ENCODE data around the gene SATB2.

SATB2 gene

DNA sequence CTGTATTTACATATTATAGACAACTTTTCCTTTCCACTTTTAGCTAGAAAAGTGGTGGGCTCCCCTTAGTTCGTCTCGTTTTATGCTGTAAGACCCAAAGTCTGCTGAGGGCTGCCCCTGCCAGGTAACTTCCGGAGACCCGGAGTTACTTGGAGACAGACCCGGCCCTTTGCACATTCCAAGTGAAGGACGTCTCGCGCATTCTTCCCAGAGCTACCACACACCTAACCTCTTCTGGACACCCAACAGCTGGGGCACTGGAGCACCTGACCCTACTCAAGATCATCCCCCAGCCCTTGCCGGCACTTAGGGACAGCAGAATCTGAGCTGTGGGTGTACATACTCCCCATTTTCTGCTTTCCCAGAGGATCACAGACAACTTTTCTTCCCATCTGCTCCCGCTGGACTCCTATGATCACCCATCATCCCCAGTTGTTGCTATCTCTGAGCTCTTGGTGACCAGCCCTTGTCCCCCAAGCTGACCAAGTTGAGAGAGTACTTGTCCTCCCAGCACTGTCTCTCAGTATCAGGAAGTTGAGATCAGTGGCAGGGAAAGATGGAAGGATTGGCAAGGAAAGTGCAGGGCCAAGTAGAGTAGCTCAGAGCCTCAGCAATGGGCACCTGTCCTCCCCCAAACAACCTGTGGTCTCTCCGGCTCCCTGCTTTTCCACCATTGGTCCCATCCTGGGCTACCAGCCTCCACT lies 8.4 kb upstream of the SATB2 start:
- DNase-seq = no peak

DNA sequence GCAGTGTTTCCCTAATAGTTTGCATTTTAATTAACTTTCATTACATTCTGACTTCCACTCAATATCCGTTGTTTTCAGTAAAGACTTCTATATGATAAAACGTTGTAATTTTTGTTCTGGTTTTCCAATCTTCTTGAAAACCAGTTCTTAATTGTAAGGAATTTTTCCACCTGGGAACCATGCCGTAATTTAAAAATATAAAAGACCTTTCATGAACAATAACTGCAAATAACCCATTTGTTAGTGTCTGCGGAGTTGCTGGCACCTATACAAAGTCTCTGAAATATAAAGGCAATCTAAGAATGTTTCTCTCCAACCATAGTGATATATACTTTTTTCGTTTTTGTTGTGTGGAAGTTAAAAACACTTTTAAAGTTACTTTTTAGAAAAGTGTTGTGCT lies 7.7 kb upstream of the SATB2 start:
- DNase-seq = no peak

DNA sequence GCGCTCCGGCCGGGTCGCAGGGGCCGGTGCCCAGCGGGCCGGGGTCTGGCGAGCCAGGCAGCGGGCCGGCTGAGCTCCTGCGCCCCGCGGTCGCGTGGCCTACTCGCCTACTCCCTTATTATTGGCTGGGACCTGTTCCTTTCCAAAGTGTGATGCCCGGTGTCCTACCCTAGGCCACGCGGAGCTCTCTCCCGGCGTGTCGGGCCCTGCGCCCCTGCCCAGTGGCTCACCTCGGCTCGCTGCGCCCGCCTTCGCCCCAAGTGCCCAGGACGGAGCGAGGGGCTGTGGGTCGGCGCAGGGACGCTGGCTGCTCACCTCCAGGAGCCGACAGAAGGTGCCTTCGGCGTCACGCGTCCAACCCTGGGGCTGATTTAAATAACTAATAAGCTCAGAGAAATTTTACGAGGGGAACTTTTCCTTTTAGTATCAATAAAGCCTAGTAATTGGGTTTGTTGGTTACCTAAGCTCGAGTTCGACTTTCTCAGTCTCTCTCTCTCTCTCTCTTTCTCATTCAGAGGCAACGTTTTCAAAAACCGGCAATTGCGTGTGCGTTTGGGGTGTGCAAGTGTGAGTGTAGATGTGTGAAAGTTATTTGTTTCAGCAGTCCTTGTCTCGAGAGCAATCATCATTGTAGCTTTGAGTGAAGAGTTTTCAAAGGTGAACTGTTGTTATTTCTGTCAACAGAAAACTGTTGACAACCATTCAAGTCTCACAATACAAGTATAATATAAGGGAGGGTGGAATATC lies 7.0 kb upstream of the SATB2 start:
- no peak for DNase-seq

DNA sequence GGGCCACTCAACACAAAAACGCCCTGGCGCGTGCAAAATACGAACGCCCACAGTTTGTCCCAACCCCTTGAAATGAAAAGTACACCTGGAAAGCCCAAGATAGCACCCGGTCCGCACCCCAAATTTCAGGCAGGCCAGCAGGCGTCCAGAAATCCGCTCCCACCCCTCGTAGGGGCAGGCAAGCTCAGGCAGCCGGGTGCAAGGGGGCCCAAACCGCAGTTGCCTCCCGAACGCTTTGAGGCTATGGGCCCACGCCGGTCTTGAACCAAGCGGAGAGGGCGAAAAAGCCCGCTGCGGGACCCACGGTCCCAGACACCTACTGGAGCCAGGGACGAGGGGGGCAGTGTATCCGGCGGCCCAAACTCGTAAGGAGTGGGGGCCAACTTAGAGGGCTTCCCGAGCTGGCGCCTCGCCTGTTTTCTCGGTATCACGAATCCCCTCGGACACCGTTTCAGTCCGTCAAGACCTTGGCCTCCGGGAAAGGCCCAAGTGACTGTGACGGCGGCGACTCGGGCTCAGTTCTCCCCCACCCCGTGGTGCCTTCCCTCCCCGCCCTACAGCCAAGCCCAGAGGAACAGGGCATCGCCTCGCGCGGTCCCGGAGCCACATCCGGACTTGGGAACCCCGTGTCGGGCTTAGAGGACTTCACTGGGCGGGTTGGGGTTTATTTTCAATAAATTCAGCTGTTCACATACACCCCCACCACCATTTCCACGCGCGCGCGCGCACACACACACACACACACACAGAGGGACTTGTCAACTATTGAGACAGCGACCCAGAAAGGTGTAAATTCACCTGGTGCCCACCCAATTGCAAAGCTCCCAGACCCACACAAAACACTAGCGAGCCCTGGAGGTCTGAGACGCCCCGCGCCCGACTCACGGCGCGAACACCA lies 6.2 kb upstream of the SATB2 start:
- DNase-seq = no peak

DNA sequence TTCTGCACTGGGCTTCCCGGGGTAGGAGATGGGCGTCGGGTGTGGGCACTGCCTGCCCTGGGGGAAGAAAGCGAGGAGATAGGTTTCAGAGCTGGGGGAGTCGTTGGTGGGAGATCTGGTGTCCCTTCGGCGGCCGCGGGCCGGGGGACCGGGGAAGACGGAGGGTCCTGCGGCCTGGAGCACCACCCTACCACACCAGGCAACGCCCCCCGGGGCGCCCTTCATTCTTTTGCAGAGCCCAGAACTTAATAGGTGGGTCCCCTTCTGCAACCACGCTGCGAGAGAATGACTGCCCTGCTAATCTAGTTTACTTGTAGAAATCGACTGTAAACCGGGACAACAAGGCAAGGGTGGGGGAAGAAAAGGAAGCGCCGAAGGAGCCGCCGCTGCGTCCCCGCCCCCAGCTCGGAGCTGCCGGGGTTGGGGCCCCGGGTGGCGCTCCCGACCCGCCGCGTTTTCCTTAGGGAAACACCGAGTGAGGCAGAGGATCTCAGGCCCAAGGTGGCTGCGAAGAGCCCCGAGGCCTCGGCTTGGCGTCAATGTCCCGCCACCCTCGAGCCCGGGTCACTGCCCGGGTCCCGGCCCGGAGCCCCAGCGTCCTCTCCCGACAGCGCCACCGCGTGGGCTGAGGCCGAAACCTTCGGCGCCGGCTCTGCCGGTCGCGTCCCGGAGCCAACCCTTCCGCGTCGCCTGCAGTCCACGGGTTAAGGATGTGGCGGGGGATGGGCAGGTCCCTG lies 5.4 kb upstream of the SATB2 start:
- DNase-seq = peak in 2 of 5 donors; percentile 43 to 53

DNA sequence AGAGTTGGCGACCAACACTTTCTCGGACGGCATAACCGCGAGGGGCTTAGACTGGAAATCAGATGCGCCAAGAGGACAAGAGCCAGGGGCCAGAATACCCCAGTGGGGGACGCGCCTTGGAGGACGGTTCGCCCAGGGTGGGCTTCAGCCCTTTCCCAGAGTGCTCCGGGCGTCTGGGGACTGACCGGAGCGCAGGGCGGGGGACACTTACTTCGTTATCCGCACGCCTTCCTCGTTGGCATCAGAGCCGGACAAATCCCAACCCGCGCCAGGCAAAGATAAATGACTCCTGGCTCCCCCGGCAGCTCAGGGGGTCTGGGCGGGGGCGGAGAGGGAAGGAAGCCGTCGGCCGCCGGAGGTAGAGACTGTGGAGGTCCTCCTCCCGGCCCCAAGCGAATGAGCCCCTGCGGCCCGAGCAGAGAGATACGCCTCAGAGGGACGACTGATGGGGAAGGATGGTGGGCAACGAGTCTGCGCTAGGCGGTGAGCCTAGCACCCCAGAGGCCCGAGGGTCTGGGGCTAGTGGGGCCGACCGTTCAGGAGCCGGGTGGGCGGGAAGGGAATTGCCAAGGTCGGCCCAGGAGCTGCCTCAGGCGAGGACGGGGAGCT lies 4.7 kb upstream of the SATB2 start:
- DNase-seq = no peak

DNA sequence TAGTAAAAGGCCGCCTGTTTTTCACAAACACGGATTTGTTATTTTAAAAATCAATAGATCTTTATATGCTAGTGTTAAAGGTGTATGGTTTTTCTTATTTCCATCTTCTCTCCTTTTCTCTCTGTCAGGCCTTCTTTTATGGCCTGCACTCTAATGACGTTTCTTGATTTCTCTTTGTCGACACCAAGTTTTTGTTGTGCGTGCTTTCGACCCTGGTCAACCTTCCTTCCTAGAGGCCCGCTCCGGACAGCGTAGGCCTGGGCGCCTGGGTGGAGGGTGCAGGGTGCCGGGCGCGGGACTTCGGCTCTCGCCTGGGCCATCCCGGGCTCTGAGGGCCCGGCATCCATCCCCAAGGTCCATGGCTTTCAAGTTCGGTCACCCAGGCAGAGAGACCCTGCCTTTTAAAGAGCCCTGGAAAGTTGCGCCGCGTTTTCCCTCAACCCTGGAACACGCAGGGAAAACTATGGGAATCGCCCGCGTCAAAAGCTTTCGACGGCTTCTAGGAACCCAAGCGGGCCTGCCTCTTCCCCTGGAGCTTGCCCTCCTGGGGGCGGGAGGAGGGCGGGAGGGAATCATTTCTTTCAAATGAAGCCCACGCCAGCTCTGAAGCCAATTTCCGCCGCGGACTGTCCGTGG lies 4.1 kb upstream of the SATB2 start:
- DNase-seq = no peak

DNA sequence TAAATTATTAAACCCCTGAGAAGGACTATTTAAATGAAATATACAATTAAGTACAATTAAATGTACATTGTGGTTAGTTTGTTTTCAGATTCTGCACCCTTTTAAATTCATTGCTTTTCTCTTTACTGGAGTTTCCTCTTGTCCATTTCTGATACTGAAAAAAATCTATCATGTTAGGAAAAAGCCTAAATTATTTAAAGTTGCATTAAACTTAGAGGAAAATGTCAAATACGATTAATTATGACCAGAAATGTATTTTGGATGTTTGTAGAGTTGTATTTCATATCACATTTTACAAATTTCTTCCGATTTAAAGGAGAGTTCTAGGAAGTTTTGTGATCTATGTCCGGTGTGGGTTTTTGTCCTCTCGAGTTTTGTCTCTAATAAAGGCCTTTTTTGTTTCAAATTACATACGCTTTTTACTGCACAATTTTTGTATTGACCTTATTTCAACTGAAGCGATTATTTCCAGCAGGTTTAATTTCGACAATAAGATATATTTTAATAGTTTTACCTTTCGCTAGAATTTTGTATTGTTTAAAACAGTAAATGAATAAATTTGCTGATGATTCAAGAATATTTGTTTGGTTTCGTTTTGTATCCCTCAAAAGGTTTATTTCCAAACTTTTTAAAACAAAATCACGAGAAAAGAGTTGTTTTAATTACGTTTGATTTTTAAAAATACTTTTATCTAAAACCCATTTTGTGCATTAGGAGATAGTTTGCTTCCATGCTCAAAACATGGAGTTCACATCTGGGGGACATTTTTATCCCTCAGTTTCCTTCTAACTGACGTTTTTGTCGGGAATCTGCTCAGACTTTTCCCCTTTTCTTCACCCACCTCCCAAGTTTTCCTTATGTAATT lies 3.3 kb upstream of the SATB2 start:
- DNase-seq = no peak

DNA sequence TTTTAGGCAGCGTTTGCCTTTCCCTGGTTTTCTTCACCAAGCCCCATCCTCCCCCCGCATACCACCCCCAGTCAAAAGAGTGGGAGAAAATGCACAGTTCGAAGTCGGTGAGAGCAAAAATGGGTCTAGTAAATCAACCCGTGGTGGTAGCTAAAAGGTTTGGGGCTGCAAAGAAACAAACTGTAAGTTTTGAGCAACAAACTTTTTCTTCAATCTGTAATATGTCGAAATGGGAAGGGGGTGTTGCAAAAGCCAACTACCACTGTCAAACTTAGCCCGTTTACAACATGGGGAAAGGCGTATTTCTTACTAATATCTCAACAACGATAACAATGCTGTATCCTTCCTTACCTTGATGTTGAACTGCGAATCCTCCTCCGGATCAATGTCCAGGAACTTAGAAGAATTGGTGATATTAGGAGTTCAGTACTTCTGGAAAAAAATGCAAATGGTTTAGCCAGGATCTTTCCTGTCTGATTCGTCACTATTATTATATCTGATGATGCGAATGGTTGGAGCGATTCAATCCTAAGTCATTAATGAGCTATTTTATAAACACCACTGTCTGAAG lies 2.4 kb upstream of the SATB2 start:
- no peak for DNase-seq

DNA sequence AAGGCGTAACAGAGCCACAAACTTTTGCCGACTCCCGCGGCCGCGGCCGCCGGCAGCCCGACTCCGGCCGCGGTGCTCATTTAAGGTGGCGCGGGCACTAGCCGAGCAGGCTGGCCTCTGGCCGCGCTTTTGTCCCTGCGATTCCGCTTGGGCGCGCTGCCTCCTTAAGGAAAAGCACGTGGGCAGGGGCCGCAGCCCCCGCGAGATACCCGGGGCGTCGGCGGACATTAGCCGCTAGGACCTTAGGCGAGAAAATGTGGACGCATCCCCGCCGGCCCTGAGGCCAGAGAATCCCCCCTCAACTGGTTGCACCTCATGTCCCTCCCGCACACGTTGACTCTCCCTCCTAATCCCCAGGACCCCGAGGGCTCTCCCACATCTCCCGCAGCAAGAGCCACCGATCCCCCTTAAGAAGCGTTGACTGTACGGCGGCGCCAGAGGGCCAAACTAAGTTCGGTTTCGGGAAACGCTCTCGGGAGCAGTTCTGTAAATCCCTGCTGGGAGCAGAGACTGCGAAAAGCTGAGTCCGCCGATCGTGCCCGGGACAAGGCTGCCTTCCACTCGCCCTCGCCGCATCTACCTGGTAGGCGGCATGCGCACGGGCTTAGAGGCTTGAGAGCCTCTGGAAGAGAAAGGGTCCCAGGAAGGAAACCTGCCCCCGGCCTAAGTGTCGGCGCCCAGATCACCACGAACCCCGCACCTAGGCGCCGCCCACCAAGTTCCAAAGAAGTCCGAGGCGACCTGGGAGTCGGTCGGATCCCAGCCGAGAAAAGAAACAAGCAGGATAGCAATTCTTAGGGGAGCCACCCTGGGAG lies 1.8 kb upstream of the SATB2 start:
- peak in 3 of 5 donors; percentile 38 to 61 (median 49) for DNase-seq

DNA sequence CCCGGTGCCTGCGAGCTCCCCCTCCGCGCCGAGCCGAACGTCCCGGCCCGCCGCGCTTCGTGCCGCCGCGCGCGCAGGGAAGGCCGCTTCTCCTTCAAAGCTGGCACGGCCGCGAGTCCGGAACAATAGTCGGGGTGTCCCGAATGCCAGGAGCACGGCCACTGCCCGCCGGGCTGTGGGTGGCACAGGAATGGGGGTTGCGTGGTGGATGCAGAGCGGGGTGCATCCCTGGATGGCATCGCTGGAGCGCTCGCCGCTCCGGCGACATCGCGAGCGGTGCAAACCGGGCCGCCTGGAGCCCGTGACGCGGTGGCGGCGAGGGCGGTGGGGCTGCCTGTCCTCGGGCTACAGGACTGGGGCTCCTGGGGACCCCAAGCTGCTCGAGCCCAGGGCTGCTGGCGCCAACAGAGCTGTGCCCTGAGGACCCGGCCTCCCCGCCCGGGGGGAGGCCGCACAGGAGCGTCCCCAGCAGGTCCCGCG lies 1.1 kb upstream of the SATB2 start:
- peak in 1 of 5 donors; percentile 30 for DNase-seq

DNA sequence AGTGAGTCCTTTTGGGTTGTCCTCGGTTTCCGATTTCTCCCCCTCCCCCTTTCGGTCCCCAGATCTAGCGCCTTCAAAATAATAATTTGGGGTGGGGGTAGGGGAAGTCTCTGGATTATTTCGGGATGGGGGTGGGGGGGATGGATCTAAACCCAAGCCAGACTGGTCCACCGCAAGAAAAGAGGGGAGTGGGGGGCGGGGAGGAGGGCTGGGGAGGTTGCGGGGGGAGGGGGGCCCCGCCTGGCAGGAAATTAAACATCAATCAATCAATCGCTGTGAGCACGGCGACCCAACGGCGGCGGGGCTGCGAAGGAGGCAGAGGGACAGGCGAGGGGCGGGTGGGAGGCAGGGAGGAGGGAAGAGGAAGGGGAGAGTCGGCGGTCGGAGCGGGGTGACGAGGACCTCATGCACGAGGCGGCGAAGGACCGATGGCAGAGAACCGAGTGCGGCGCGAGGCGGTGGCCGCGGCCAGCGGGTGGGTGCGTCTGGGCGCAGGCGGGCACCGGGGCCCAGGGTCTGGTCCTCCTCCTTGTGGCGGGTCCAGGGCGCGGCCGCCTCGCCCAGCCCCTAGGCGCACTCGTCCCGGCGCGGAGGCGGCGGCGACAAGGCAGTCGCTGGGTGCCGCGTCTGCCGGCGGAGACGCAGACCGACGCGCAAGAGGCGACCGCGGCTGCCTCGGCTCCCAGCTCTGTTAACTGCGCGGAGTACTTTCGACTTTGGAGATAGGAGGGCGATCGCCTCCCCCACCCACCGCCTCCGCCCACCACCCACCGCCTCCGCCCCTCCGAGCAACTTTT lies 468 bp upstream of the SATB2 start:
- DNase-seq = peak in 1 of 5 donors; percentile 23

DNA sequence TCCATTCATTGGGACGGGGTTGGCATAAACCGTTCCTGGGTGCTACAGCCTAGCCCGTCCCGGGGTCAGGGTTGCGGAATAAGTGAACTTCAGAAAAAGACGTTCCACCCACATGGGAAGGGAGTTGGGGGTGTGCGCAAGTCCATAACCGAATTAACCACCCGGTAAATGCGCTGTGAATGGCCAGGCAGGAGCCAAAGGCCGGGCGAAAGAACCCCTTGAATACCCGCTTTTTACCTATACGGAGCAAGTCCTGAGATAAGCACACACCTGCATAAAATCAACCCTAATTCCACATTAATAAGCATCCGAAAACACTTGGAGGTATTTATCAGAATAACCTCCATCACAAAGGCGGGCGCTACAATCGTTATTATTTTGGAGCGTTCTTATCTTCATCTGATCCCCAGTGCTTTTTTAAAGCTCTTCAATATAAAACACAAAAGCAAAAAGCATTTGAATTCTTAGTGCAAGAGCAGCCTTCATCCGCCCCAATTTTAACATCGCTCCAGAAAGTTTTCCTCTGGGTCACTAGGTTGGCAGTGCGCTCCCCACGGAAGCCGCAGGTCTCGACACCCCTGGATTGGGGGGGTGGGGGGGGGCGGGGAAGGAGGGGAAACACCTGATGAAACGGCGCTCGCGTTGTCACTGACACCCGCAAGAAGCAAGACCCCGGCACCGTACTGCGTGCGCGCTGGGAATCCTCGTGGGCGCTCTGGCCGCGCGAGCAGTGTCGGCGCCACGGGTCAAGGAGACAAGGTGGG lies 1.2 kb downstream of the SATB2 start:
- DNase-seq = no peak

DNA sequence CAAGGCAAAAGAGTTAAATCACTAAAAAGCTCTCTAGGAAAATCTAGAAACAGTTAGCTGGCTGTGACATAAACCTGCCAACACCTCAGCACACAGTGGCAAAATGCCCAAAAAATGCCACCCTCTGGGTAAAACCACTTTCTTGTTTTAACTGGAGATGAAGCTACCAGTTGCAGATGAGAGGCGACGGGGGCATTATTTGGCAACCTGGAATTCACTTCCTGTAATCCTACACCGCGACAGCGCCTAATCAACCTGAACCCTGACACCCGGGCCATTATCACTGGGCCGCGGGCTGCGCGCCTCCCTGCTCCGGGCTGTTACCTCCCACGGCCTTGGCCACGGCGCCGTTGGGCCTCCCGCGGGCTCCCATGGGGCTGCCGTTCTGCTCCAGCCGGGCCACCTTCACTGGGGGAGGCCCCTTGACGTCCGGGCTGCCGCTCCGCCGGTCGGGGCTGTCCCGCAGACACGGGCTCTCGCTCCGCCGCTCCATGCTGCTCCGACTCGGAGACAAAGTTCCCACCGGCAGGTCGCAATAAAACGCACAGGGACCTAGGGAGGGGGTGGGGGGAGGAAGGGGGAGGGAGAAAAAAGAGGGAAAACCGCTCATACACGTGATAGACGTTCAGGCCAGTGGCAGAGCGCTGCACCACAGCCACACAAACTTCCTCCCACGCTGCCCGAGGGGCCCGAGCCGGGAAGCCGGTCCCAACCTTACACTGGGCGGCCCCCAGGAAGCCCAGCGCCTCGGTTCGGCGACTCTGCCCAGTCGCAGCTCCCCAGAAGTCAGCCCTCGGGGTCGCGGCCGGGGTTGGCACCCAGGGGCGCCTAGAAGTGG lies 2.0 kb downstream of the SATB2 start:
- no peak for DNase-seq

DNA sequence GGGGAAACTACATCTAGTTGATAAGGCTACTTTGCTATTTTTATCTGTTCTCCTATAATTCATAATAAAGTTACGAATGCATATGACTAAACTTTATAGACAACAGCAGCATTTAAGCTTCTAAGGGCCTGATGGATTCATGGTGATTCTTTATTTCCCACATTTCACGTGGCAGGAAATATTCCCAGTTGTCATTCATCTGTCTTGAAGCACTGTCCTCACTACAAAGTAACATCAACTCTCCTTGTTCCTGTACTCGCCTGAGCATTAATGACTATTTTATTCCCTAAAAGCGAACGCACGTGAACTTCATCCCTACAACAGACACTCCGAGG lies 2.6 kb downstream of the SATB2 start:
- no peak for DNase-seq

DNA sequence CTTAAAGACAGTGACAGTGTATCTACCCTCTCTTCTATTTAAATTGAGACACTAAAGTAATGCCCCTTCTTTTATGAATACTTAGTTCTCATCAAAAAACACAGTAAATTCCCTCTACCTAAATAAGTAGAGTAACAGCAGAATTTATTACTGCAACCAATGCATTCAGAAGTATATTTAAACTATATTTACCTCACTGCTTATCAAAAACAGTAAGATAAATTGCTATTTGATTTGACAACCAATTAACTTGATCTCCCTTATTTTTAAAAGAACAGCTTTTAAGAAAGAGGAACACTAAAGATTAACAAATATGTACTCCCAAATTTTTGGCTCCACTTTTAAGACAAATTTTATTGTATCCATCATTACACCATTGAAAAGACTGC lies 4.8 kb downstream of the SATB2 start:
- DNase-seq = no peak

All from T-helper 1 cell (primary cell).